Measurements from ENCODE around the gene PARD3B. TPM values are rescaled to one million over a fixed set of nuclear protein-coding genes. Genes with fewer than 3 reads are reported as not detected.

Gene PARD3B
- total and polyA plus RNA-seq, 2 experiments from 2014 or later, result 3.5 to 4.4 TPM

- TF ChIP-seq ZNF331 (CRISPR knock-in tag; IDR thresholded peaks at IDR 0.05; ENCODE audit: low read depth), result no peak
- TF ChIP-seq NANOG (IDR thresholded peaks at IDR 0.05; ENCODE audit: borderline replicate concordance), result no peak
- TF ChIP-seq POLR2AphosphoS5 (IDR thresholded peaks at IDR 0.05; ENCODE audit: low read depth), result no peak
- no peak for TF ChIP-seq CTCF (conservative IDR thresholded peaks at IDR 0.05; ENCODE audit: low read depth in 2 of 2)
- TF ChIP-seq ETS1 (IDR thresholded peaks at IDR 0.05), result no peak
- no peak for TF ChIP-seq CREB1 (CRISPR knock-in tag; IDR thresholded peaks at IDR 0.05; ENCODE audit: low read depth)
- TF ChIP-seq JUNB (IDR thresholded peaks at IDR 0.05; ENCODE audit: unreplicated experiment), result no peak
- TF ChIP-seq ZNF462 (CRISPR knock-in tag; IDR thresholded peaks at IDR 0.05), result no peak
- no peak for TF ChIP-seq EZH2phosphoT487 (IDR thresholded peaks at IDR 0.05; ENCODE audit: unreplicated experiment)
- Mint-ChIP-seq H3K27me3 (ENCODE audit: insufficient read depth, low read depth, poor library complexity) (peaks cover 2% of the 10 kb centered on the region), H3K9me3 (no peaks in the 10 kb centered on the region; the same call in 2 of the 3 replicates), H3K4me3 (no peak overlapping the region), H3K36me3 (ENCODE audit: low read depth) (no peaks in the 10 kb centered on the region), H3K27ac (no peak overlapping the region), H3K4me1 (peaks cover 10% of the 10 kb centered on the region)
- no peaks in the 10 kb centered on the region for H3F3A ChIP-seq (replicated peaks; ENCODE audit: low read depth)
- H3K4me2 ChIP-seq, result no peak overlapping the region
- H3K27me3 ChIP-seq (ENCODE audit: insufficient read depth), result no peaks in the 10 kb centered on the region
- ATAC-seq (no peak), DNase-seq (ENCODE audit: low spot score) (no peak)
- H3K4me1 ChIP-seq (ENCODE audit: insufficient read depth), result peaks cover 12% of the 10 kb centered on the region; the same call in 1 of the 2 replicates
- no peaks in the 10 kb centered on the region for H3K79me2 ChIP-seq (replicated peaks; ENCODE audit: insufficient read depth)
- no peaks in the 10 kb centered on the region; the same call in 1 of the 2 replicates for H3K9me2 ChIP-seq (ENCODE audit: insufficient read depth)
- H4K20me1 ChIP-seq (replicated peaks; ENCODE audit: insufficient read depth), result no peaks in the 10 kb centered on the region
- no peak overlapping the region for H3K27ac ChIP-seq (ENCODE audit: low read depth)
- no peak overlapping the region for H3K4me3 ChIP-seq
- H2AFZ ChIP-seq, result no peak overlapping the region
- H3K36me3 ChIP-seq (ENCODE audit: insufficient read depth), result no peaks in the 10 kb centered on the region
Observed at GRCh38 chr2:205535001-205535400, 989.7 kb downstream of the PARD3B start.
